Left renal cortex interstitium (tissue), 4 donors: ENCODE data around the gene TFF2. TPM values are rescaled to one million over a fixed set of nuclear protein-coding genes. Genes with fewer than 3 reads are reported as not detected.

ENCODE experiments used
- DNase-seq, 4 donors: peaks; one replicate each; pipeline ENCODE4 v3.0.0-alpha.2; 2013; ENCODE audit warnings: low read depth in 4 of 4, low spot score in 2 of 4, missing footprints in 1 of 4
- polyA plus RNA-seq, 4 donors: library from polyadenylated mRNA; unstranded; fragments of 120-200 nt; gene quantifications; one replicate each; pipeline ENCODE4 v1.2.1, GENCODE V29; 2013; ENCODE audit not compliant: insufficient read length in 4 of 4

The TFF2 gene
- polyA plus RNA-seq, 4 donors: 0.19 TPM; not detected in 3

- DNase-seq: no peak
These were observed 41.7 kb downstream of the TFF2 start for GRCh38 chr21:42308914-42309752.

- no peak for DNase-seq
These were observed 42.5 kb downstream of the TFF2 start for GRCh38 chr21:42308161-42308913.

GRCh38 chr21:42307106-42307505, 43.7 kb downstream of the TFF2 start:
- DNase-seq: no peak

GRCh38 chr21:42306366-42307035, 44.3 kb downstream of the TFF2 start:
- DNase-seq: no peak

- no peak for DNase-seq
These were observed 45.1 kb downstream of the TFF2 start for GRCh38 chr21:42305707-42306147.

- no peak for DNase-seq
These were observed 46.0 kb downstream of the TFF2 start for GRCh38 chr21:42304556-42305454.

GRCh38 chr21:42303443-42303842, 47.4 kb downstream of the TFF2 start:
- no peak for DNase-seq

GRCh38 chr21:42302794-42303193, 48.0 kb downstream of the TFF2 start:
- DNase-seq: no peak

- DNase-seq: no peak
These were observed 48.6 kb downstream of the TFF2 start for GRCh38 chr21:42302076-42302650.

- no peak for DNase-seq
These were observed 49.3 kb downstream of the TFF2 start for GRCh38 chr21:42301371-42302075.

GRCh38 chr21:42300956-42301355, 49.8 kb downstream of the TFF2 start:
- DNase-seq: no peak

- DNase-seq: no peak
These were observed 50.7 kb downstream of the TFF2 start for GRCh38 chr21:42300045-42300583.

GRCh38 chr21:42299324-42300044, 51.3 kb downstream of the TFF2 start:
- no peak for DNase-seq

GRCh38 chr21:42298657-42299056, 52.1 kb downstream of the TFF2 start:
- no peak for DNase-seq

GRCh38 chr21:42298237-42298636, 52.6 kb downstream of the TFF2 start:
- no peak for DNase-seq

- DNase-seq: no peak
These were observed 53.4 kb downstream of the TFF2 start for GRCh38 chr21:42297377-42297776.

- no peak for DNase-seq
These were observed 54.3 kb downstream of the TFF2 start for GRCh38 chr21:42296501-42296900.
